H1 (cell line): Measurements from ENCODE around the gene PDLIM3. TPM values are rescaled to one million over a fixed set of nuclear protein-coding genes. Genes with fewer than 3 reads are reported as not detected.

ENCODE experiments used
- CTCF ChIA-PET: fragments of 300-600 bp; sonication (Branson Sonifier 250); formaldehyde crosslinking; loops from one replicate; lab custom pipeline; 2021; ENCODE audit not compliant: partially characterized antibody; lab: Charles Lee
- POLR2A ChIA-PET: fragments of 300-600 bp; sonication (Branson Sonifier 250); formaldehyde crosslinking; loops from one replicate; lab custom pipeline; 2021; ENCODE audit warnings: inconsistent platforms; ENCODE audit not compliant: partially characterized antibody; lab: Charles Lee
- DNase-seq, 2 experiments: peaks; one replicate each; pipeline versions ENCODE4 v3.0.0 to v3.0.0-alpha.2; 2010 to 2022; ENCODE audit warnings: low spot score in 2 of 2, low read depth in 1 of 2, mixed read lengths in 1 of 2
- FAIRE-seq: peaks from 2 replicates; lab custom pipeline; 2011; peaks lifted over from hg19 to GRCh38; lab: Jason Lieb, UNC
- H2AFZ ChIP-seq: 2 replicates; pipeline ENCODE4 v1.8.1; 2012; ENCODE audit warnings: low read length, inconsistent platforms
- H2AK5ac ChIP-seq: 2 replicates; pipeline ENCODE4 v1.6.1; 2013; ENCODE audit warnings: low read depth, low read length
- H2BK120ac ChIP-seq: replicated peaks from 2 replicates; pipeline ENCODE3; 2013; ENCODE audit warnings: low read depth, low read length, inconsistent platforms
- H2BK12ac ChIP-seq: 2 replicates; pipeline ENCODE4 v1.6.1; 2013; ENCODE audit warnings: low read depth, low read length
- H2BK15ac ChIP-seq: 2 replicates; pipeline ENCODE4 v1.6.1; 2013; ENCODE audit warnings: low read length
- H2BK20ac ChIP-seq: 2 replicates; pipeline ENCODE4 v1.6.1; 2013; ENCODE audit warnings: low read length
- H2BK5ac ChIP-seq: 2 replicates; pipeline ENCODE4 v1.6.1; 2013; ENCODE audit warnings: low read depth, low read length
- H3K14ac ChIP-seq: 2 replicates; pipeline ENCODE4 v1.6.1; 2013; ENCODE audit warnings: inconsistent platforms; ENCODE audit not compliant: insufficient read length
- H3K18ac ChIP-seq: 2 replicates; pipeline ENCODE4 v1.6.1; 2013; ENCODE audit warnings: low read length; ENCODE audit errors: extremely low read depth
- H3K23ac ChIP-seq: 2 replicates; pipeline ENCODE4 v1.6.1; 2013; ENCODE audit warnings: inconsistent platforms; ENCODE audit not compliant: insufficient read length
- H3K23me2 ChIP-seq: 2 replicates; pipeline ENCODE4 v1.6.1; 2013; ENCODE audit warnings: low read depth, low read length
- H3K27ac ChIP-seq: 2 replicates; pipeline ENCODE4 v1.6.1; 2011; ENCODE audit warnings: low read depth, low read length, inconsistent platforms
- H3K27me3 ChIP-seq, 4 experiments: replicated peaks in 1 of 4; 1 replicate in 1 of 4; 2 replicates in 3 of 4; pipeline versions ENCODE4 v1.6.1 to v1.8.1; 2011 to 2013; ENCODE audit warnings: low read length in 3 of 4, mild to moderate bottlenecking in 3 of 4, inconsistent platforms in 2 of 4, mixed read lengths in 2 of 4, moderate library complexity in 1 of 4; ENCODE audit not compliant: control insufficient read depth in 3 of 4, insufficient read depth in 3 of 4; ENCODE audit errors: extremely low read depth in 1 of 4
- H3K36me3 ChIP-seq, 4 experiments: 2 replicates each; pipeline versions ENCODE4 v1.6.1 to v1.8.1; 2011 to 2013; ENCODE audit warnings: mild to moderate bottlenecking in 4 of 4, low read length in 3 of 4, moderate library complexity in 2 of 4, control low read depth in 1 of 4, inconsistent platforms in 1 of 4; ENCODE audit not compliant: insufficient read depth in 4 of 4, control insufficient read depth in 2 of 4
- H3K4ac ChIP-seq: replicated peaks from 2 replicates; pipeline ENCODE3; 2013; ENCODE audit warnings: low read length, low read depth, mixed read lengths, inconsistent platforms; ENCODE audit not compliant: insufficient read length
- H3K4me1 ChIP-seq, 4 experiments: replicated peaks in 1 of 4; 1 replicate in 1 of 4; 2 replicates in 3 of 4; pipeline versions ENCODE4 v1.6.1 to v1.8.1; 2011 to 2013; ENCODE audit warnings: low read length in 3 of 4, inconsistent platforms in 2 of 4, mixed read lengths in 1 of 4; ENCODE audit not compliant: insufficient read depth in 4 of 4, control insufficient read depth in 3 of 4
- H3K4me2 ChIP-seq, 2 experiments: 2 replicates each; pipeline versions ENCODE4 v1.6.1 to v1.8.1; 2011 to 2013; ENCODE audit warnings: low read depth in 2 of 2, low read length in 2 of 2, control low read depth in 1 of 2, inconsistent platforms in 1 of 2, mild to moderate bottlenecking in 1 of 2; ENCODE audit not compliant: insufficient read depth in 1 of 2
- H3K4me3 ChIP-seq, 4 experiments: fragments of 200-600, 300-600 bp in 1 of 4; sonication (generic), shearing (Covaris generic), sonication (Bioruptor Twin) in 1 of 4; 2 replicates each; pipeline versions ENCODE4 v1.5.1 to v1.8.1; 2011 to 2016; ENCODE audit warnings: low read length in 4 of 4, low read depth in 3 of 4, control low read depth in 2 of 4, inconsistent platforms in 2 of 4, mild to moderate bottlenecking in 2 of 4, mixed read lengths in 1 of 4, moderate library complexity in 1 of 4; ENCODE audit not compliant: insufficient read depth in 2 of 4; ENCODE audit errors: extremely low read depth in 1 of 4
- H3K56ac ChIP-seq: replicated peaks from 2 replicates; pipeline ENCODE3; 2013; ENCODE audit warnings: low read depth, mild to moderate bottlenecking, mixed read lengths, low read length, inconsistent platforms; ENCODE audit not compliant: insufficient read length
- H3K79me1 ChIP-seq: 2 replicates; pipeline ENCODE4 v1.6.1; 2013; ENCODE audit warnings: low read depth, low read length, control low read depth
- H3K79me2 ChIP-seq, 2 experiments: 2 replicates each; pipeline versions ENCODE4 v1.6.1 to v1.8.1; 2012 to 2013; ENCODE audit warnings: low read length in 2 of 2, mild to moderate bottlenecking in 2 of 2, inconsistent platforms in 1 of 2; ENCODE audit not compliant: insufficient read depth in 2 of 2, control insufficient read depth in 1 of 2
- H3K9ac ChIP-seq, 4 experiments: replicated peaks in 1 of 4; 1 replicate in 1 of 4; 2 replicates in 3 of 4; pipeline versions ENCODE4 v1.6.1 to v1.8.1; 2011 to 2013; ENCODE audit warnings: low read depth in 3 of 4, low read length in 3 of 4, control low read depth in 2 of 4, mild to moderate bottlenecking in 2 of 4, moderate library complexity in 2 of 4, inconsistent platforms in 1 of 4; ENCODE audit errors: extremely low read depth in 1 of 4
- H3K9me3 ChIP-seq, 2 experiments: 2 replicates each; pipeline versions ENCODE4 v1.6.1 to v1.8.1; 2012 to 2013; ENCODE audit warnings: mild to moderate bottlenecking in 2 of 2, moderate library complexity in 2 of 2, control low read depth in 1 of 2, inconsistent platforms in 1 of 2, low read depth in 1 of 2, low read length in 1 of 2, mixed read lengths in 1 of 2; ENCODE audit not compliant: insufficient read depth in 2 of 2
- H4K20me1 ChIP-seq, 2 experiments: replicated peaks in 1 of 2; 2 replicates each; pipeline versions ENCODE3 to v1.8.1; 2011 to 2013; ENCODE audit warnings: inconsistent platforms in 2 of 2, low read length in 2 of 2, mild to moderate bottlenecking in 1 of 2; ENCODE audit not compliant: insufficient read depth in 2 of 2, control insufficient read depth in 1 of 2
- H4K5ac ChIP-seq: 2 replicates; pipeline ENCODE4 v1.6.1; 2013; ENCODE audit warnings: low read length, low read depth, mixed read lengths, inconsistent platforms; ENCODE audit not compliant: insufficient read length
- H4K8ac ChIP-seq: 2 replicates; pipeline ENCODE4 v1.8.0; 2013; ENCODE audit warnings: mild to moderate bottlenecking, moderate library complexity, low read length, inconsistent platforms; ENCODE audit not compliant: insufficient read depth; ENCODE audit errors: extremely low read depth
- H4K91ac ChIP-seq: replicated peaks from 2 replicates; pipeline ENCODE3; 2013; ENCODE audit warnings: low read length, mixed read lengths, inconsistent platforms; ENCODE audit not compliant: insufficient read length
- CEBPB ChIP-seq: IDR thresholded peaks from 2 replicates; pipeline ENCODE4 v1.6.1; 2012; ENCODE audit warnings: low read depth, low read length
- CHD1 ChIP-seq: IDR thresholded peaks from 2 replicates; pipeline ENCODE4 v1.6.1; 2012; ENCODE audit warnings: low read depth, low read length, improper control_type of control experiment
- EGR1 ChIP-seq: IDR thresholded peaks from 2 replicates; pipeline ENCODE4 v1.6.1; 2011; ENCODE audit warnings: low read depth, low read length, borderline replicate concordance
- EP300 ChIP-seq, 2 experiments: IDR thresholded peaks; 1 replicate in 1 of 2; 2 replicates in 1 of 2; pipeline ENCODE4 v1.6.1; 2011 to 2012; ENCODE audit warnings: low read depth in 2 of 2, low read length in 2 of 2, mild to moderate bottlenecking in 2 of 2, borderline replicate concordance in 1 of 2, inconsistent platforms in 1 of 2, moderate library complexity in 1 of 2
- GABPA ChIP-seq: IDR thresholded peaks from 2 replicates; pipeline ENCODE4 v1.6.1; 2011; ENCODE audit warnings: mild to moderate bottlenecking, low read length, moderate library complexity, borderline replicate concordance; ENCODE audit not compliant: insufficient read depth
- KDM1A ChIP-seq: fragments of 200-600, 300-600 bp; sonication (generic); IDR thresholded peaks from 2 replicates; pipeline ENCODE4 v1.7.1; 2016; ENCODE audit warnings: mild to moderate bottlenecking, low read length, borderline replicate concordance
- PHF8 ChIP-seq: fragments of 200-600 bp; sonication (generic); conservative IDR thresholded peaks from 2 replicates; pipeline ENCODE4 v1.7.1; 2012; ENCODE audit warnings: low read depth, mild to moderate bottlenecking, inconsistent platforms, low read length, moderate library complexity
- SP1 ChIP-seq: IDR thresholded peaks from 2 replicates; pipeline ENCODE4 v1.6.1; 2011; ENCODE audit warnings: low read depth, low read length
- WGBS, 2 experiments: shearing (Covaris generic) in 1 of 2; methylation state at CpG; one replicate each; pipeline versions ENCODE4 v1.1.6 to v1.1.7; 2013 to 2015; ENCODE audit warnings: low lambda C conversion rate in 2 of 2, mixed read lengths in 2 of 2, inconsistent platforms in 1 of 2, low coverage in 1 of 2, missing lambda C conversion rate in 1 of 2; ENCODE audit not compliant: insufficient replicate concordance in 2 of 2, insufficient coverage in 1 of 2, insufficient read length in 1 of 2; ENCODE audit errors: extremely low coverage in 1 of 2, missing lambda C conversion rate in 1 of 2; 5-methylcytosine and 5-hydroxymethylcytosine counted together
- long read RNA-seq, 2 experiments: library from RNA in 1 of 2; library from capped mRNA in 1 of 2; stranded (forward); transcript quantifications; one replicate each; pipeline ENCODE4 v2.0.0, GENCODE V29; 2021; ENCODE audit warnings: inconsistent platforms in 1 of 2
- polyA minus RNA-seq, 3 experiments: library from RNA; depleted of rRNA, polyadenylated mRNA; stranded (reverse); fragments of >200 nt; gene quantifications; 1 replicate in 2 of 3; 2 replicates in 1 of 3; pipeline ENCODE4 v1.2.3, GENCODE V29; 2011
- polyA plus RNA-seq, 7 experiments: library from polyadenylated mRNA; depleted of rRNA in 3 of 7; stranded (reverse) in 5 of 7; unstranded in 2 of 7; fragments of >200 nt in 5 of 7; fragments of 200-250 nt in 2 of 7; gene quantifications; 1 replicate in 5 of 7; 2 replicates in 1 of 7; 4 replicates in 1 of 7; pipeline versions ENCODE4 v1.2.1 to v1.2.3, GENCODE V29; 2011 to 2013; ENCODE audit warnings: missing spikeins in 2 of 7, mixed read lengths in 2 of 7
- total RNA-seq: library from RNA; stranded (reverse); fragmentation: NEBNext Ultra II Directional; extraction: Animal tissue kit (Norgen Biotek cat#: 25700); gene quantifications from 2 replicates; pipeline ENCODE4 v1.2.1, GENCODE V29; 2021

PDLIM3 gene
- 7.6 and 8.1 TPM in 2 replicates for total RNA-seq
- polyA plus RNA-seq (2011; rRNA removed) = 8.1 and 8.9 TPM in 2 replicates
- 11.8 TPM for polyA plus RNA-seq (2011; cell fraction: cytosol; rRNA removed)
- 10.6 TPM for polyA plus RNA-seq (2011; cell fraction: nucleus; rRNA removed)
- 5.9 to 7.2 TPM (median 6.7 TPM) in 4 replicates for polyA plus RNA-seq (2012, experiment 1 of 2)
- 6.8 TPM for polyA plus RNA-seq (2012, experiment 2 of 2)
- polyA plus RNA-seq (2013, experiment 1 of 2) = 4.0 TPM
- 3.8 TPM for polyA plus RNA-seq (2013, experiment 2 of 2)
- polyA minus RNA-seq (2011; rRNA and poly(A)+ RNA removed) = 12.5 and 12.7 TPM in 2 replicates
- polyA minus RNA-seq (2011; cell fraction: cytosol; rRNA and poly(A)+ RNA removed) = 8.9 TPM
- 18.0 TPM for polyA minus RNA-seq (2011; cell fraction: nucleus; rRNA and poly(A)+ RNA removed)
- long read RNA-seq, experiment 1, partial matches to known transcripts = 3 of 11 reads
- long read RNA-seq, experiment 1, other reads (novel, unspliced or antisense) = 2 of 11 reads
- long read RNA-seq, experiment 2, transcript PDLIM3-203 (7 exons, 1,672 nt) = major isoform, 5 of 6 reads
- long read RNA-seq, experiment 2, partial matches to known transcripts = 0 of 6 reads
- long read RNA-seq, experiment 2, other reads (novel, unspliced or antisense) = 0 of 6 reads

GRCh38 chr4:185534866-185535611 lies at the start of gene PDLIM3:
Gene PDLIM3 (minus strand): TSS chr4:185535507. CDS start chr4:185535434, 73 bp downstream.
- POLR2A ChIA-PET = interaction anchor here (0.6 to 1.8 kb wide), 6 partner anchors 23 to 196 kb away, joined by 3 to 4 read pairs (median 3); no protein-coding TSS in a partner anchor
- Histone ChIP-seq H4K91ac (no peak within 1 kb of the TSS), H2AK5ac (no peak within 1 kb of the TSS), H4K20me1 (no peaks in the 10 kb centered on the region), H2BK20ac (no peak within 1 kb of the TSS; the same call in 1 of the 2 replicates), H3K14ac (peak within 1 kb of the TSS; percentile 81), H4K5ac (no peak within 1 kb of the TSS), H3K36me3 (no peaks in the 10 kb centered on the region), H2BK5ac (no peak within 1 kb of the TSS), H3K4me2 (peak within 1 kb of the TSS; percentile 82 to 89), H2BK15ac (peak within 1 kb of the TSS; percentile 73; the same call in 1 of the 2 replicates), H3K9ac (peak within 1 kb of the TSS in 3 of 4 experiments; percentile 64 to 72 (median 66); a peak in 5 of 7 replicates), H3K9me3 (no peaks in the 10 kb centered on the region), H3K4me3 (peak within 1 kb of the TSS; percentile 66 to 95 (median 75)), H3K27me3 (peaks cover 3 to 19% (median 12%) of the 10 kb centered on the region in 4 experiments; a peak in 6 of 7 replicates), H3K4me1 (peaks cover 0 to 8% (median 4%) of the 10 kb centered on the region in 4 experiments; a peak in 3 of 7 replicates), H3K18ac (peak within 1 kb of the TSS; percentile 80; the same call in 1 of the 2 replicates), H3K23ac (no peak within 1 kb of the TSS), H2AFZ (peak within 1 kb of the TSS; percentile 89; the same call in 1 of the 2 replicates), H3K79me2 (no peaks in the 10 kb centered on the region), H3K56ac (no peak within 1 kb of the TSS), H2BK120ac (no peak within 1 kb of the TSS), H3K4ac (no peak within 1 kb of the TSS), H3K79me1 (no peaks in the 10 kb centered on the region), H3K23me2 (no peaks in the 10 kb centered on the region; the same call in 1 of the 2 replicates), H2BK12ac (no peak within 1 kb of the TSS; the same call in 1 of the 2 replicates), H3K27ac (no peak within 1 kb of the TSS), H4K8ac (peak within 1 kb of the TSS; percentile 58)
- no peak for FAIRE-seq
- peak in 1 of 2 experiments; percentile 79 for DNase-seq
- 1% methylated on average over 32 of the region's 66 CpGs; no CpG with 5 or more reads in 1 of the 2 experiments for WGBS, 2 experiments
- CTCF ChIA-PET = interaction anchor here (2.0 kb wide), 2 partner anchors 17 to 63 kb away, joined by 7 read pairs; no protein-coding TSS in a partner anchor
- TF ChIP-seq SP1 (no peak), EP300 (IDR thresholded peaks at IDR 0.05; ENCODE audit: borderline replicate concordance in 1 of 2, low read depth in 2 of 2, low read length in 2 of 2) (no peak), EGR1 (no peak), GABPA (no peak), CEBPB (no peak), PHF8 (peak; percentile 67), CHD1 (no peak), KDM1A (no peak)
